Dendritic cell treated with granulocyte-macrophage colony-stimulating factor and Interleukin-4, amounts not matched to agents 40 ng/mL and 50 ng/mL, for 4 days (primary cell): Measurements from ENCODE around the gene SELPLG.
A peak's percentile ranks its signal among the peaks of the same experiment; 100 is the strongest.
"Not testable (repeated sequence)": the region's sequence is repeated elsewhere in the genome, so short reads cannot be mapped to it uniquely, and the experiment has no call there.

Source experiments
- H3K27ac Mint-ChIP-seq: one replicate; pipeline ENCODE4 v1.8.0; 2022; ENCODE audit warnings: mild to moderate bottlenecking, mixed read lengths
- H3K27me3 Mint-ChIP-seq: one replicate; pipeline ENCODE4 v1.8.0; 2022; ENCODE audit warnings: mild to moderate bottlenecking, mixed read lengths
- H3K36me3 Mint-ChIP-seq: one replicate; pipeline ENCODE4 v1.8.0; 2022; ENCODE audit warnings: low read depth, mixed read lengths
- H3K4me1 Mint-ChIP-seq: one replicate; pipeline ENCODE4 v1.8.0; 2022; ENCODE audit warnings: low read depth, mixed read lengths
- H3K4me3 Mint-ChIP-seq: one replicate; pipeline ENCODE4 v1.8.0; 2022; ENCODE audit warnings: mild to moderate bottlenecking, moderate library complexity, mixed read lengths
- H3K9me3 Mint-ChIP-seq: one replicate; pipeline ENCODE4 v1.8.0; 2022; ENCODE audit warnings: mixed read lengths
- intact Hi-C: fragments of 100-400 bp; cut with micrococcal nuclease; formaldehyde crosslinking; loops from one replicate; pipeline ENCODE4 v1.15.0; 2022

Gene SELPLG

DNA sequence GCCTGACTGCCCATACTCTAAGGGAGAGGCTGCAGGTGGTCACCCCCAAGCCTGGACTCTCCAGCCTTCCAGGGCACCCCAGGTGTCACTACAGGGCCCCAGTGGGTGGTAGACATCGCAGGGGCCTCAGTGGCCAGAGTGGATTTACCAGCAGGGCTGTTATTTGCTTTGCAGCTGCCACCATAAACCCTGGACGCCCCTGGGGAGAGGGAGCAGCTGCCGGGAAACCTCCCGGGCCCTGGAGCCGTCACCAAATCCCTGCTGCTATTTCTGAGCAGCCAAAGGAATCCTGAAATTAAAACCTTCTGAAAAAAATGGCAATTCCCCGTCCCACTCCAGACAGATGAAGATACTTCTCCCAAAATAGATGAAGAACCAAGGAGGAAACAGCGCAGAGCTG is 49.7 kb downstream of the SELPLG start:
- peaks cover 1% of the 10 kb centered on the region for H3K9me3 Mint-ChIP-seq
- H3K36me3 Mint-ChIP-seq, result no peaks in the 10 kb centered on the region
- no peak overlapping the region for H3K4me3 Mint-ChIP-seq
- no peak overlapping the region for H3K27ac Mint-ChIP-seq
- intact Hi-C loops, result no loop called here
- no peaks in the 10 kb centered on the region for H3K4me1 Mint-ChIP-seq
- no peaks in the 10 kb centered on the region for H3K27me3 Mint-ChIP-seq

GRCh38 chr12:108582978-108583770 is 50.5 kb downstream of the SELPLG start:
- no peaks in the 10 kb centered on the region for H3K4me1 Mint-ChIP-seq
- H3K9me3 Mint-ChIP-seq, result peaks cover 6% of the 10 kb centered on the region
- H3K36me3 Mint-ChIP-seq, result no peaks in the 10 kb centered on the region
- no peak overlapping the region for H3K27ac Mint-ChIP-seq
- H3K4me3 Mint-ChIP-seq, result no peak overlapping the region
- H3K27me3 Mint-ChIP-seq, result no peaks in the 10 kb centered on the region
- intact Hi-C loops, result no loop called here

DNA sequence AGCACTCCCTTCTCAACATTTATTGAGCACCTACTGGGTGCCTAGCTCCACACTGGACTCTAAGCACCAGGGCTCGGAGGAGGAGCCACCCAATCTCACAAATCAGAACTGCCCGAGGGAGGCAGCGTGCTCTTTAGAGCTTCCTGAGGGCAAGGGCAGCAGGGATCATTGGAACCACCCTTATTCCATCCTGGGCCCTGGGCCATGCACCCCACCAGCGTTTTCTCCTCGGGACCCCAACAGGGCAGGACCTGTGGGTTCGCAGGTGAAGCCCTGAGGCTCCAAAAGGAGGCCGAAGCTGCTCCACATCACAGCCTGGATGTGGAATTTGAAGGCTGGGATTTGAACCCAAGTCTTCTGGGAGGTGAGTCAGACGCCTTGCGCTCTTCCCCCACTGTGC is 51.2 kb downstream of the SELPLG start:
- Mint-ChIP-seq H3K36me3 (no peaks in the 10 kb centered on the region), H3K4me1 (no peaks in the 10 kb centered on the region), H3K27ac (no peak overlapping the region), H3K27me3 (no peaks in the 10 kb centered on the region), H3K9me3 (peaks cover 6% of the 10 kb centered on the region), H3K4me3 (no peak overlapping the region)
- intact Hi-C loops, result no loop called here

DNA sequence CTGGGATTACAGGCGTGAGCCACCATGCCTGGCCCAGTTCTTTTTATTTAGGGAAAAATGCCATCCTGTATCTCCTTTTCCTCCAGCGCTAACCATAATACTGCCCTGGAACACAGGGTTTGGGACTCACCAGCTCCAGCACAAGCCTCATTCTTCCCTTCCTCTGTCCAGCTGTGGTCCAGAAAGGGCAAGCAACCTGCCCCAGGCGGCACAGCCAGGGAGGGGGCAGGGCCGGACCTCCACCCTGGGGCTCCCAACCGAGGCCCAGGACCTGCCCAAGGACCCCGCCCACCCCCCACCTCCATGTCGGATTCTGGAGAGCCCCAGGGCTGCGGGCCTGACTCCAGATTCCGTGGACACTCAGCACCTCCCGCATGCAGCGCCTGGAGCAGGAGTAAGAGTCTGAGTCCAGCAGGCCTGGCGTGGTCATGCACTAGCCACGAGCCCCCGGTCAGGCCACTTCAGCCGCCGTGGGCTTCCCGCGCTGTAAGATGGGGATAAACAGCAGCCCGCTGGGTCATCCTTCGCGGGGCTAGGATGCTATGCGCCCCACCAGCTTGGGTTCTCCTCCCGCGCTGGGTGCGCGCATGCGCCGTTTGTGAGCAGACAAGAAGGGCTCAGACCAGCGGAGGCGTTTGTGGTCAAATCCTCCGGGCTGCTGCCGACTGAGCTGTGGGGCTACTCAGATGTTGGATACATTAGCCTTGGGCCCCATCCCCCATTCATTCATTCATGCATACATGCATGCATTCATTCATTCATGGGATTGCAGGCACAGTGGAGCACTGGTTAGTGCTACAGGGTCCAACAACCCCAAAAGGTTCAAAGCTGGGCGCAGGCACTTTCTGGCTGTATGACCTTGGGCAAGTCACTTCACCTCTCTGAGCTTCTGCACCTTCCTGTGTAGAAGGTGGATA is 52.1 kb downstream of the SELPLG start:
- no peak overlapping the region for H3K4me3 Mint-ChIP-seq
- no peak overlapping the region for H3K27ac Mint-ChIP-seq
- intact Hi-C loops, result no loop called here
- H3K27me3 Mint-ChIP-seq, result no peaks in the 10 kb centered on the region
- H3K4me1 Mint-ChIP-seq, result no peaks in the 10 kb centered on the region
- peaks cover 6% of the 10 kb centered on the region for H3K9me3 Mint-ChIP-seq
- H3K36me3 Mint-ChIP-seq, result no peaks in the 10 kb centered on the region

DNA sequence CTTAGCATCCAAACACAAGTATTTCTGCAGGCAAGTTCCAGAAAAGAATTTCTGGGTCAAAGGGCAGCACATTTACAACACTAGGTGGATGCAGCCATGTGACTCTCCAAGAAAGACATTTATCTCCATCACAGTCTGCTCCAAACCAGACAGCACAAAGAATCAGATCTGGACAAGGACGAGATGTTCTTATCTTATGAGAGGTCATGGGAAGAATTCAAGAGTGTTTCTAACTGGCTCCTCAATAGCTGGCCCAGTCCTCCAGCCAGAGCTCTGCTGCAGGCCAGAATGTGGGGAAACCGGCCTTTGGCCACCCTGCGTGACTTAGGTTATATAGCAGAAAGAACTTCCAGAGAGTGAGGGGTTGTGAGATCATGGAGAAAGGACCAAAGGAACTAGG is 53.2 kb downstream of the SELPLG start:
- H3K4me3 Mint-ChIP-seq, result no peak overlapping the region
- peaks cover 6% of the 10 kb centered on the region for H3K9me3 Mint-ChIP-seq
- H3K27me3 Mint-ChIP-seq, result no peaks in the 10 kb centered on the region
- H3K27ac Mint-ChIP-seq, result no peak overlapping the region
- no peaks in the 10 kb centered on the region for H3K36me3 Mint-ChIP-seq
- intact Hi-C loops, result no loop called here
- H3K4me1 Mint-ChIP-seq, result no peaks in the 10 kb centered on the region

GRCh38 chr12:108578813-108579212 is 54.9 kb downstream of the SELPLG start:
- intact Hi-C loops, result no loop called here
- no peaks in the 10 kb centered on the region for H3K27me3 Mint-ChIP-seq
- peaks cover 6% of the 10 kb centered on the region for H3K9me3 Mint-ChIP-seq
- peak overlapping the region; percentile 50 for H3K27ac Mint-ChIP-seq
- no peaks in the 10 kb centered on the region for H3K36me3 Mint-ChIP-seq
- no peaks in the 10 kb centered on the region for H3K4me1 Mint-ChIP-seq
- H3K4me3 Mint-ChIP-seq, result no peak overlapping the region

- H3K27ac Mint-ChIP-seq, result peak overlapping the region; percentile 50
- H3K36me3 Mint-ChIP-seq, result no peaks in the 10 kb centered on the region
- H3K4me3 Mint-ChIP-seq, result no peak overlapping the region
- peaks cover 6% of the 10 kb centered on the region for H3K9me3 Mint-ChIP-seq
- H3K27me3 Mint-ChIP-seq, result no peaks in the 10 kb centered on the region
- H3K4me1 Mint-ChIP-seq, result no peaks in the 10 kb centered on the region
- intact Hi-C loops, result no loop called here
Measured at GRCh38 chr12:108578264-108578663, 55.4 kb downstream of the SELPLG start.

GRCh38 chr12:108577458-108577857 is 56.2 kb downstream of the SELPLG start:
- Mint-ChIP-seq H3K36me3 (no peaks in the 10 kb centered on the region), H3K27ac (no peak overlapping the region), H3K4me1 (no peaks in the 10 kb centered on the region), H3K27me3 (no peaks in the 10 kb centered on the region), H3K4me3 (no peak overlapping the region), H3K9me3 (peaks cover 6% of the 10 kb centered on the region)
- intact Hi-C loops, result no loop called here

- peak overlapping the region; percentile 30 for H3K27ac Mint-ChIP-seq
- H3K4me3 Mint-ChIP-seq, result no peak overlapping the region
- H3K27me3 Mint-ChIP-seq, result no peaks in the 10 kb centered on the region
- H3K4me1 Mint-ChIP-seq, result no peaks in the 10 kb centered on the region
- H3K36me3 Mint-ChIP-seq, result no peaks in the 10 kb centered on the region
- intact Hi-C loops, result no loop called here
- H3K9me3 Mint-ChIP-seq, result peaks cover 6% of the 10 kb centered on the region
Measured at GRCh38 chr12:108576660-108577234, 56.9 kb downstream of the SELPLG start.

DNA sequence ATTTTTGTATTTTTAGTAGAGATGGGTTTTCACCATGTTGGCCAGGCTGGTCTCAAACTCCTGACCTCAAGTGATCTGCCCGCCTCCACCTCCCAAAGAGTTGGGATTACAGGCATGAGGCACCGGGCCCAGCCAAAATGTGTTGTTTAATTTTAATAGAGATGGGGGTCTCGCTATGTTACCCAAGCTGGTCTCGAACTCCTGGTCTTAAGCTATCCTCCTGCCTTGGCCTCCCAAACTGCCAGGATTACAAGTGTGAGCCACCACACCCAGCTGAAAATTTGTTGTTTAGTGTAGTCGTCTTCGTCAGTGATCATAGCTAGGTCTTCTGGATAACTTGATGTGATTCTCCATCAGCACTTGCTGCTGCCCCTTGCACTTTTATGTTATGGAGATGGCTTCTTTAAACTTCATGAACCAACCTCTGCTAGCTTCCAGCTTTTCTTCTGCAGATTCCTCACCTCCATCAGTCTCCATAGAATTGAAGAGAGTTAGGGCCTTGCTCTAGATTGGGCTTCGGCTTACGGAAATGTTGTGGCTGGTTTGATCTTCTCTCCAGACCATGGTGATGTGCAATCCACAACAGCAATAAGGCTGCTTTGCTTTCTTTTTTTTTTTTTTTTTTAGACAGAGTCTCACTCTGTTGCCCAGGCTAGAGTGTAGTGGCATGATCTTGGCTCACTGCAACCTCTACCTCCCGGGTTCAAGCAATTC is 58.3 kb downstream of the SELPLG start:
- no peak overlapping the region for H3K4me3 Mint-ChIP-seq
- peaks cover 3% of the 10 kb centered on the region for H3K36me3 Mint-ChIP-seq
- intact Hi-C loops, result no loop called here
- H3K9me3 Mint-ChIP-seq, result peaks cover 6% of the 10 kb centered on the region
- no peak overlapping the region for H3K27ac Mint-ChIP-seq
- H3K27me3 Mint-ChIP-seq, result no peaks in the 10 kb centered on the region
- no peaks in the 10 kb centered on the region for H3K4me1 Mint-ChIP-seq

- Mint-ChIP-seq H3K36me3 (peaks cover 14% of the 10 kb centered on the region), H3K27ac (peak overlapping the region; percentile 7)
- H3K4me1 Mint-ChIP-seq, H3K4me3 Mint-ChIP-seq, intact Hi-C loops, H3K9me3 Mint-ChIP-seq, H3K27me3 Mint-ChIP-seq: not testable (repeated sequence)
Measured at GRCh38 chr12:108574276-108574675, 59.4 kb downstream of the SELPLG start.

DNA sequence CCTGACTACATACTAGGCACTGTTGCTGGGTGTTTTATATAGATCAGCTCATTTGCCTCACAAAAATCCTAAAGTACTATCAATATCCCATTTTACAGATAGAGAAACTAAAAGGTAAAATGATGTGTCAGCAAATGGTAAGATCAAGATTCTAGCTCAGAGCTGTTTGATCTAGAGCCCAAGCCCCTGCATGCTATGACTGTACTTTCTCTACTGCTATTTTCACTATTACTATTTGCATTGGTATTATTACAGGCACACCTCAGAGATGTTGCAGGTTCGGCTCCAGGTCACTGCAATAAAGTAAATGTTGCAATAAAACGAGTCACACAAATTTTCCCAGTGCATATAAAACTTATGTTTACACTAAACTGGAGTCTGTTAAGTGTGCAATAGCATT is 60.4 kb downstream of the SELPLG start:
- Mint-ChIP-seq H3K27ac (no peak overlapping the region), H3K4me1 (peaks cover 6% of the 10 kb centered on the region), H3K9me3 (no peaks in the 10 kb centered on the region), H3K4me3 (no peak overlapping the region), H3K36me3 (peaks cover 23% of the 10 kb centered on the region), H3K27me3 (no peaks in the 10 kb centered on the region)
- intact Hi-C loops, result no loop called here

- Mint-ChIP-seq H3K27ac (no peak overlapping the region), H3K27me3 (no peaks in the 10 kb centered on the region), H3K4me3 (no peak overlapping the region), H3K36me3 (peaks cover 33% of the 10 kb centered on the region), H3K4me1 (peaks cover 16% of the 10 kb centered on the region), H3K9me3 (no peaks in the 10 kb centered on the region)
- intact Hi-C loops, result no loop called here
Measured at GRCh38 chr12:108572166-108572790, 61.4 kb downstream of the SELPLG start.
